ENCODE results near the gene TGIF1. TPM values are rescaled to one million over a fixed set of nuclear protein-coding genes. Genes with fewer than 3 reads are reported as not detected.

TGIF1 gene
- total and polyA plus RNA-seq, 4 donors, result 49.1 to 74.5 (median 58.4) TPM

DNA sequence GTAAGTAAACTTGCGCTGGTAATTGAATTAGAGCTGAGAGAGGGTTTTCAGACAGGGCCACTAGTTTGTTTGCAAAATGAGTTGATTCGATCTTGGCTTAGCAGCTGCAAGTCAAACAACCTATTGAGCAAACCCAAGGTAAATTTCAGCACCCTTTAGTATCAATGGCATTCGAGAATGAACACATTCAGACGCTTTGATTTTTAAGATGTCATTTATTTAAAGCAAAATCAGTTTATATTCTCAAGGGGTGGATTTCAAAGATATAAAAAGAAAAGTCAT is 44.2 kb downstream of the TGIF1 start:
- ATAC-seq (ENCODE audit: insufficient read depth, low FRiP score) (no peak), DNase-seq (no peak)
- H3K36me3 ChIP-seq (ENCODE audit: control insufficient read depth in 4 of 4, insufficient read depth in 4 of 4, low read length in 4 of 4), result no peaks in the 10 kb centered on the region
- H3K9me3 ChIP-seq (ENCODE audit: control insufficient read depth in 4 of 4, insufficient read depth in 3 of 4, low read length in 3 of 4), result no peaks in the 10 kb centered on the region
- WGBS, 2 donors, result 87 to 88% methylated on average over 4 of the region's 4 CpGs
- no peak overlapping the region for H3K9ac ChIP-seq (ENCODE audit: insufficient read depth in 1 of 2, low read length in 2 of 2)
- TF ChIP-seq, protein P1, sequence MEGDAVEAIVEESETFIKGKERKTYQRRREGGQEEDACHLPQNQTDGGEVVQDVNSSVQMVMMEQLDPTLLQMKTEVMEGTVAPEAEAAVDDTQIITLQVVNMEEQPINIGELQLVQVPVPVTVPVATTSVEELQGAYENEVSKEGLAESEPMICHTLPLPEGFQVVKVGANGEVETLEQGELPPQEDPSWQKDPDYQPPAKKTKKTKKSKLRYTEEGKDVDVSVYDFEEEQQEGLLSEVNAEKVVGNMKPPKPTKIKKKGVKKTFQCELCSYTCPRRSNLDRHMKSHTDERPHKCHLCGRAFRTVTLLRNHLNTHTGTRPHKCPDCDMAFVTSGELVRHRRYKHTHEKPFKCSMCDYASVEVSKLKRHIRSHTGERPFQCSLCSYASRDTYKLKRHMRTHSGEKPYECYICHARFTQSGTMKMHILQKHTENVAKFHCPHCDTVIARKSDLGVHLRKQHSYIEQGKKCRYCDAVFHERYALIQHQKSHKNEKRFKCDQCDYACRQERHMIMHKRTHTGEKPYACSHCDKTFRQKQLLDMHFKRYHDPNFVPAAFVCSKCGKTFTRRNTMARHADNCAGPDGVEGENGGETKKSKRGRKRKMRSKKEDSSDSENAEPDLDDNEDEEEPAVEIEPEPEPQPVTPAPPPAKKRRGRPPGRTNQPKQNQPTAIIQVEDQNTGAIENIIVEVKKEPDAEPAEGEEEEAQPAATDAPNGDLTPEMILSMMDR (IDR thresholded peaks at IDR 0.05; ENCODE audit: control extremely low read depth, extremely low read depth), result no peak
- H3K4me1 ChIP-seq (ENCODE audit: control insufficient read depth in 5 of 5, insufficient read depth in 5 of 5, low read length in 5 of 5), result peaks cover 0 to 3% (median 0%) of the 10 kb centered on the region in 5 donors
- H3K27me3 ChIP-seq (ENCODE audit: control insufficient read depth in 3 of 3, insufficient read depth in 3 of 3, low read length in 2 of 3), result peaks cover 0 to 10% (median 0%) of the 10 kb centered on the region in 3 donors
- no peak overlapping the region for H3K27ac ChIP-seq (ENCODE audit: low read depth in 1 of 2, low read length in 1 of 2)
- H3K4me3 ChIP-seq, result no peak overlapping the region

DNA sequence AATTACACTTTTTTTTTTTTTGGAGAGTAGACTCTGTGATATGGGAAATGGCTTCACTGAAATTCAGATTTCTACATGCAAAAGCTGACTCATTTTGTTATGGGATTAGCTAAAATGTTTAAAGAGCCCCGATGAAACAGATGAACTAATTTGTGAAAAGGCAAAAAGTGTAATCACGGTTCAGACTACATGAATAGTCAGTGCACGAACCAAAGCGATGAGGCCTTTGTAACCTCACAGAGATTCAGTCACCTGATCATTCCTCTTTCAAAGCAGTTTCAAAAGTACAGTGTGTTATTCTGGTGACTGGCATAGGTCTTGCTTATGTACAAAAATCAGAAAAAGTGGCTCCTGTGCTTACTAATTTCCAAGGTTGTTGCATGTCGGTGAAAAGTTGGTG is 44.6 kb downstream of the TGIF1 start:
- WGBS, 2 donors, result 96% methylated on average over 5 of the region's 5 CpGs
- H3K27ac ChIP-seq (ENCODE audit: low read depth in 1 of 2, low read length in 1 of 2), result no peak overlapping the region
- ATAC-seq (ENCODE audit: insufficient read depth, low FRiP score), result no peak
- no peaks in the 10 kb centered on the region for H3K36me3 ChIP-seq (ENCODE audit: control insufficient read depth in 4 of 4, insufficient read depth in 4 of 4, low read length in 4 of 4)
- H3K9ac ChIP-seq (ENCODE audit: insufficient read depth in 1 of 2, low read length in 2 of 2), result no peak overlapping the region
- no peaks in the 10 kb centered on the region for H3K9me3 ChIP-seq (ENCODE audit: control insufficient read depth in 4 of 4, insufficient read depth in 3 of 4, low read length in 3 of 4)
- H3K4me1 ChIP-seq (ENCODE audit: control insufficient read depth in 5 of 5, insufficient read depth in 5 of 5, low read length in 5 of 5), result peaks cover 0 to 4% (median 3%) of the 10 kb centered on the region in 5 donors
- H3K4me3 ChIP-seq, result no peak overlapping the region
- no peak for DNase-seq
- peaks cover 0 to 13% (median 3%) of the 10 kb centered on the region in 3 donors for H3K27me3 ChIP-seq (ENCODE audit: control insufficient read depth in 3 of 3, insufficient read depth in 3 of 3, low read length in 2 of 3)
- TF ChIP-seq, protein P1 (IDR thresholded peaks at IDR 0.05; ENCODE audit: control extremely low read depth, extremely low read depth), result no peak

DNA sequence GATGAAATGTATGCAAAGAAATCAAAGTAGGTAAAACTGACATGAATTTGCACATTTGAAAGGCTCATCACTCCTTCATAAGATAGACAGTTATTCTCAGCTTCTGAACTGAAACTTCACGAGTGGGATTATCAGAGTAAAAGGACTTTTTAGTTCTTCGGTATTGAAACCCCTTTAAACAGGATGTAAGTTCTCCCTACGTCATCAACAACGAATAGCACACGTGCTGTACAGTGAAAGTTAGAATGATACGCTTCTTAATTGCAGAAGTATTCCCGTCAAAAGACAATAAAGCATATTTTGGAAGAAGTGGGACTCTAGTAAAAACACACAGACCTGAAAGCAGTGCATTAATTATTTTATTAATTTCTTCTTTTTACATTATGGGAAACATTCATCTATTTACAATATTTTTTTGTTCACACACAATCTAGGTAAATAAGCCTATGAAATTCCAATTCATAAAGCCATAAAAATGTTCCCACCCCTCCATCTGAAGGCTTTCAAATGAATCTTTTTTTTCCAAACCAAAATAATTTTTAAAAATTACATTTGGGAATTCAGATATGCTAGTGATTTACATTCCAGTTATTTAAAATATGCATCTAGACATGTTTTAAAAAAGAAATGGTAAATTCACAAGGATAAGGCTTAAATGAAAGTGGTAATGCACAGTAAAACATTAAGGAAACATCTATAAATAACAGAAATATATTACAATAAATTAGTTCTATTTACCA is 45.9 kb downstream of the TGIF1 start:
- ATAC-seq (ENCODE audit: insufficient read depth, low FRiP score) (no peak), DNase-seq (no peak)
- Histone ChIP-seq H3K27me3 (ENCODE audit: control insufficient read depth in 3 of 3, insufficient read depth in 3 of 3, low read length in 2 of 3) (peaks cover 0 to 26% (median 13%) of the 10 kb centered on the region in 3 donors), H3K4me1 (ENCODE audit: control insufficient read depth in 5 of 5, insufficient read depth in 5 of 5, low read length in 5 of 5) (peaks cover 0 to 8% (median 5%) of the 10 kb centered on the region in 5 donors), H3K9ac (ENCODE audit: insufficient read depth in 1 of 2, low read length in 2 of 2) (no peak overlapping the region), H3K27ac (ENCODE audit: low read depth in 1 of 2, low read length in 1 of 2) (no peak overlapping the region), H3K9me3 (ENCODE audit: control insufficient read depth in 4 of 4, insufficient read depth in 3 of 4, low read length in 3 of 4) (no peaks in the 10 kb centered on the region), H3K4me3 (no peak overlapping the region), H3K36me3 (ENCODE audit: control insufficient read depth in 4 of 4, insufficient read depth in 4 of 4, low read length in 4 of 4) (no peaks in the 10 kb centered on the region)
- TF ChIP-seq, protein P1 (IDR thresholded peaks at IDR 0.05; ENCODE audit: control extremely low read depth, extremely low read depth), result no peak
- 71 to 76% methylated on average over 7 of the region's 7 CpGs for WGBS, 2 donors

Data from lung (tissue), 12 donors.